Measurements from ENCODE around the gene FOXO1.
A peak's percentile ranks its signal among the peaks of the same experiment; 100 is the strongest.

DNA sequence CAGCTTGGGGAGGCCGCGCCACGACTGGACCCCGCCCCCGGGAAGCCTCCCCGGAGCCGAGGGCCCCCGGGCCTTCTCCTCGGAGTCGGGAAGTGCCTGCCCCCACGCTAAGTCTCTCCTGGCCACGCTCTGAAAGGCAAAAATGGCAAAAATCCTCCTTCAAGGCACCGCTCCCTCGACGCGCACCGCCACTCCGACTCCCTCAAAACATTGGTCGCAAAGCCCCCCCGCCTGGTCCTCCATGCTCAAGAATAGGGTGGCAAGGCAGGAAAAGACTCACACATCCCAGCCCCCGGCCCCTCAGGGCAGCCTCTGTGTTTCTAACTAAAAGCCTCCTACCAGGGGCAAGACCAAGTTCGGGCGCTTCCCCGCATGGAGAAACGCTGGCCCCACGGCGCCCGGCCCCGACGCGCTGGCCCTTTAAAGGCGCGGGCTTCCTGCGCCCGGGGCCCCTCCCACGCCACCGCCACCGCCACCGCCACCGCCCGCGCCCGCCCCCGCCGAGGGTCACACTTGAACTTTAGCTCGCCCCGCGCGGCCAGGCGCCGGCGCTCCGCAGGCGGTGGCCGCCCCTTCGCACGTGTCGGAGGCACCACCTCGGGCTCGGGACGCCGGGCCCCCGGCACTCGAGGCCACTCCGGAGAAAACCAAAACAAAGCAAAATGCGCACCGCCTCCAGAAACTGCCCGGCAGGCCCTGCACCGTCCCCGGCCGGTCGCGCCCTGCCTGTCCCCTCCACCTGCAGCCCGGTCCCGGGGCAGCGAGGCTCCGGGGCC lies 1.9 kb downstream of the FOXO1 start:
- TF ChIP-seq, protein P1, sequence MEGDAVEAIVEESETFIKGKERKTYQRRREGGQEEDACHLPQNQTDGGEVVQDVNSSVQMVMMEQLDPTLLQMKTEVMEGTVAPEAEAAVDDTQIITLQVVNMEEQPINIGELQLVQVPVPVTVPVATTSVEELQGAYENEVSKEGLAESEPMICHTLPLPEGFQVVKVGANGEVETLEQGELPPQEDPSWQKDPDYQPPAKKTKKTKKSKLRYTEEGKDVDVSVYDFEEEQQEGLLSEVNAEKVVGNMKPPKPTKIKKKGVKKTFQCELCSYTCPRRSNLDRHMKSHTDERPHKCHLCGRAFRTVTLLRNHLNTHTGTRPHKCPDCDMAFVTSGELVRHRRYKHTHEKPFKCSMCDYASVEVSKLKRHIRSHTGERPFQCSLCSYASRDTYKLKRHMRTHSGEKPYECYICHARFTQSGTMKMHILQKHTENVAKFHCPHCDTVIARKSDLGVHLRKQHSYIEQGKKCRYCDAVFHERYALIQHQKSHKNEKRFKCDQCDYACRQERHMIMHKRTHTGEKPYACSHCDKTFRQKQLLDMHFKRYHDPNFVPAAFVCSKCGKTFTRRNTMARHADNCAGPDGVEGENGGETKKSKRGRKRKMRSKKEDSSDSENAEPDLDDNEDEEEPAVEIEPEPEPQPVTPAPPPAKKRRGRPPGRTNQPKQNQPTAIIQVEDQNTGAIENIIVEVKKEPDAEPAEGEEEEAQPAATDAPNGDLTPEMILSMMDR (IDR thresholded peaks at IDR 0.05 in 2 of 3, conservative IDR thresholded peaks at IDR 0.05 in 1 of 3; ENCODE audit: insufficient read depth in 2 of 3, low read depth in 1 of 3, low read length in 3 of 3): no peak
- TF ChIP-seq NCOA2 (IDR thresholded peaks at IDR 0.05; ENCODE audit: partially characterized antibody in 2 of 2): no peak
- no peak for TF ChIP-seq EP300 (IDR thresholded peaks at IDR 0.05; ENCODE audit: low read length)
- no peak for TF ChIP-seq ZNF3 (CRISPR knock-in tag; IDR thresholded peaks at IDR 0.05)
- TF ChIP-seq ZBTB1 (CRISPR knock-in tag; IDR thresholded peaks at IDR 0.05; ENCODE audit: borderline replicate concordance, low read depth): peak; percentile 90
- TF ChIP-seq RAD21 (CRISPR knock-in tag; conservative IDR thresholded peaks at IDR 0.05 in 1 of 2, IDR thresholded peaks at IDR 0.05 in 1 of 2): no peak
- TF ChIP-seq, protein P2, sequence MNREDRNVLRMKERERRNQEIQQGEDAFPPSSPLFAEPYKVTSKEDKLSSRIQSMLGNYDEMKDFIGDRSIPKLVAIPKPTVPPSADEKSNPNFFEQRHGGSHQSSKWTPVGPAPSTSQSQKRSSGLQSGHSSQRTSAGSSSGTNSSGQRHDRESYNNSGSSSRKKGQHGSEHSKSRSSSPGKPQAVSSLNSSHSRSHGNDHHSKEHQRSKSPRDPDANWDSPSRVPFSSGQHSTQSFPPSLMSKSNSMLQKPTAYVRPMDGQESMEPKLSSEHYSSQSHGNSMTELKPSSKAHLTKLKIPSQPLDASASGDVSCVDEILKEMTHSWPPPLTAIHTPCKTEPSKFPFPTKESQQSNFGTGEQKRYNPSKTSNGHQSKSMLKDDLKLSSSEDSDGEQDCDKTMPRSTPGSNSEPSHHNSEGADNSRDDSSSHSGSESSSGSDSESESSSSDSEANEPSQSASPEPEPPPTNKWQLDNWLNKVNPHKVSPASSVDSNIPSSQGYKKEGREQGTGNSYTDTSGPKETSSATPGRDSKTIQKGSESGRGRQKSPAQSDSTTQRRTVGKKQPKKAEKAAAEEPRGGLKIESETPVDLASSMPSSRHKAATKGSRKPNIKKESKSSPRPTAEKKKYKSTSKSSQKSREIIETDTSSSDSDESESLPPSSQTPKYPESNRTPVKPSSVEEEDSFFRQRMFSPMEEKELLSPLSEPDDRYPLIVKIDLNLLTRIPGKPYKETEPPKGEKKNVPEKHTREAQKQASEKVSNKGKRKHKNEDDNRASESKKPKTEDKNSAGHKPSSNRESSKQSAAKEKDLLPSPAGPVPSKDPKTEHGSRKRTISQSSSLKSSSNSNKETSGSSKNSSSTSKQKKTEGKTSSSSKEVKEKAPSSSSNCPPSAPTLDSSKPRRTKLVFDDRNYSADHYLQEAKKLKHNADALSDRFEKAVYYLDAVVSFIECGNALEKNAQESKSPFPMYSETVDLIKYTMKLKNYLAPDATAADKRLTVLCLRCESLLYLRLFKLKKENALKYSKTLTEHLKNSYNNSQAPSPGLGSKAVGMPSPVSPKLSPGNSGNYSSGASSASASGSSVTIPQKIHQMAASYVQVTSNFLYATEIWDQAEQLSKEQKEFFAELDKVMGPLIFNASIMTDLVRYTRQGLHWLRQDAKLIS (CRISPR knock-in tag; IDR thresholded peaks at IDR 0.05): no peak
- no peak for TF ChIP-seq MTA2 (IDR thresholded peaks at IDR 0.05; ENCODE audit: low read depth)
- TF ChIP-seq COPS2 (conservative IDR thresholded peaks at IDR 0.05): no peak
- TF ChIP-seq MAZ (CRISPR knock-in tag; conservative IDR thresholded peaks at IDR 0.05 in 1 of 2, IDR thresholded peaks at IDR 0.05 in 1 of 2): no peak
- TF ChIP-seq MTA1 (IDR thresholded peaks at IDR 0.05; ENCODE audit: borderline replicate concordance): no peak
- no peak for TF ChIP-seq PCBP1 (IDR thresholded peaks at IDR 0.05; ENCODE audit: low read depth, low read length, poor library complexity, severe bottlenecking)
- TF ChIP-seq SMARCE1 (IDR thresholded peaks at IDR 0.05): no peak
